Dermis microvascular lymphatic vessel endothelial cell (primary cell): ENCODE results near the gene ADARB2. TPM values are rescaled to one million over a fixed set of nuclear protein-coding genes. Genes with fewer than 3 reads are reported as not detected.
"Not testable (repeated sequence)": the region's sequence is repeated elsewhere in the genome, so short reads cannot be mapped to it uniquely, and the experiment has no call there.

ENCODE experiments used
- DNase-seq, 2 donors: peaks; one replicate each; pipeline versions ENCODE4 v3.0.0 to v3.0.0-alpha.2; 2010; ENCODE audit warnings: low read depth in 2 of 2
- total RNA-seq: library from RNA; depleted of rRNA; stranded (reverse); fragments of >200 nt; gene quantifications from 2 replicates; pipeline ENCODE4 v1.2.1, GENCODE V29; 2014

Gene ADARB2
- total RNA-seq, 1 donor from 2014 or later, result not detected

DNA sequence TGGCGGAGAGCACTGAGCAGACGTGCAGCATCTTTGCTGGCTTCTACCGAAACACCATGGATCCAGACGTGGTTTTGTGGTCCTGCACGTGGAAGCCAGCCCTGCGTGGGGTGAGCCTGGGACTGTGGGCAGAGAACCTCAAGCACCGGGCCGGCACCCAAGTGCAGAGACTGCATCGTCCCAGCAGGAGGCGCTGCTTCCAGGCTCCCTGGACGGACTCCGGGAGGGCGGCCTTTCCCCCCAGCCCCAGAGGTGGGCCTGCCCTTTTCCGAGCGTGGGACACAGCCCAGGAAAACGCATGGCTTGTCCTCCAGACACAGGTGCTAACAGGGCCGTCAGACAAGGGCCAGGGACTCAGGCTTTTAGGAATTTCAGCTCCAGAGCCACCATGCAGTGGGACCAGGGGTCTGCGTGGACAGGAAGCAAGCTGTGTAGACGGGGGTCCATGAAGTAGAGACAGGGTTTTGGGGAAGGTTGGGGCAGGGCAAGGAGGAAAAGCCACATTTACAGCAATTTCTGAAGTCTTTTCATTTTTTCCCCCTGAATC lies 377.2 kb downstream of the ADARB2 start:
- DNase-seq, result no peak

DNA sequence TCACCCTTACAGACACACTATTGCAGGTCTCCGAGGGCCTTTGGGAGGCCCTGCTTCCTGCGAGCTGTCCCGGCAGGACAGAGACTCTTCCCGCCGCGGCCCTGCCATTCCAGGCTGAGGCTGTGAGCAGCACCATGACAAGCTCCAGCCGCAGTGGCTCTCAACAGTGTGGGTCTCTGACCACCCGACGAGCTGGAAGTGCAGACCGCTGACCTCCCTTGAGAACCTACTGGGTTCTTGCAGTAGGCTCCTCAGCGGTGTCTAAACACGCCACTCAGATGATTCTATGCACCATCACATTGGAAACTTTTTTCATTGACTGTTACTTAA lies 377.7 kb downstream of the ADARB2 start:
- DNase-seq, result no peak

DNA sequence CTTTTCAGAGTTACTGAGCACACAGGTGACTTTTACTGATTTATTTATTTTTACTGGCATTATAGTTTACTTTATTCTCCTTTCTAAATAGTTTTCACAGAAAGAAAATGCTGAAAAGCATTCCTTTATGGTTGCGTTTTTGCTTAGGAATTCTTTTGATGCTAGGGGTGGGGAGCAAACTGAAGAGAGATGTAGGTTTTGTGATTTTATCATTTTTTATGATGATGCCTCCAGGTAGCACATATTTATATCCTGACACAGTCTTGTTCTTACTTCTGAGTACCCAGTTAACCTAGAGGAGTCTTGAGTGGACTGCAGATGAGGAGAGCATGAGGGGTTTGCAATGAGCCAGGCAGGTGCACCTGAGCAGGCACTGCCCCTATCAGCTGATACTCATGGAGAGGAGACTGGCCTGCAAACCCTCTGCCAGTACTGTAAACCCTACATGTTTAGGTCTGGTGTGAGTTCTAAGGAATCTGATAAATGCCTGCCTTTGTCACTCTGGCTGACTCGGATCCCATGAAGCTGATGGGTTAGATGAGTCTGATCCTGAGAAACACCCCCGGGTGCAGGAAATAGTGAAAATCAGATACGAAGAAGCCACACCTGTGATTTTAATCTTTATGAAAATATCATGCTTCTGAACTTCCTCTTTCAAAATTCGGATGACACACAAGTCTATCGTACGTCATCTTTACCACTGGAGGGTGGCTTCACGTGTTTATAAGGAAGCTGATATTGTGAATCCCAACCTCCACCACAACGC lies 378.3 kb downstream of the ADARB2 start:
- no peak for DNase-seq

DNA sequence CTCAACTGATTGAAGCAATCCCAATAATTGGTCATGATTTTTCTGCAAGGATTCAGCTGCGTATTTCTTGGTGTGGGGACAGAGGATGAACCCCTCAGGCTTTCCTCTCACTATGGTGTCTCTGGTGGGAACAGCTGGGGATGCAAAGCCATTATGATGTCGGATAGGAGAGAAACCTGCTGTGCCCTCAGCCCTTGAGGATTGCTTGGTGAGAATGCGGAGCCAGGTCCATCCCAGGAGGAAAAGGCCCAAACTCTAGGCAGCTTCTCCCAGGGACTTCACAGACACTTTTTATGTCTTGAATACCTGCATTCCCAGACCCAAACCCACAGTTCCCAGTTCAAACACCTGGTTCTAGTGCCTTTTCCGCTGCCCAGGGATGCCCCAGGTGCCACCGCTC lies 379.2 kb downstream of the ADARB2 start:
- DNase-seq, result no peak

DNA sequence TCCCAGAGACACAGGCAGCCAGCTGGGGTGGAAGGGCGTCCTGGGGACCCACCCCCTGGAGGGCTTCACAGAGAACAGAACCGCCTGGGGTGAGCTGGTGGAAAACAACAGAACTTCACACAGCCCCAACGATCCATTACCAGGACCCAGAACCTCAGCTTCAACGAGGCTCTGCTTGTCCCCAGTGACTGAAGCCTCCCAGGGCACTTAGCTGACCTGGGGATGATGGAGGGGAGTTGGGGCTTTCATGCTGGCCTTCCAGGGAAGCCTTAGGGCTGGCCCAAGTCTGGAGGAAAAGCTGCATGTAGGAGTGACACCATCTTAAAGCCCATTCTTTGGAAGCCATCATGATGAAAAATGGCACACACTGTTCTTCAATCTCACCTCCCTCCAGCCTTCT lies 381.0 kb downstream of the ADARB2 start:
- DNase-seq, result no peak

DNA sequence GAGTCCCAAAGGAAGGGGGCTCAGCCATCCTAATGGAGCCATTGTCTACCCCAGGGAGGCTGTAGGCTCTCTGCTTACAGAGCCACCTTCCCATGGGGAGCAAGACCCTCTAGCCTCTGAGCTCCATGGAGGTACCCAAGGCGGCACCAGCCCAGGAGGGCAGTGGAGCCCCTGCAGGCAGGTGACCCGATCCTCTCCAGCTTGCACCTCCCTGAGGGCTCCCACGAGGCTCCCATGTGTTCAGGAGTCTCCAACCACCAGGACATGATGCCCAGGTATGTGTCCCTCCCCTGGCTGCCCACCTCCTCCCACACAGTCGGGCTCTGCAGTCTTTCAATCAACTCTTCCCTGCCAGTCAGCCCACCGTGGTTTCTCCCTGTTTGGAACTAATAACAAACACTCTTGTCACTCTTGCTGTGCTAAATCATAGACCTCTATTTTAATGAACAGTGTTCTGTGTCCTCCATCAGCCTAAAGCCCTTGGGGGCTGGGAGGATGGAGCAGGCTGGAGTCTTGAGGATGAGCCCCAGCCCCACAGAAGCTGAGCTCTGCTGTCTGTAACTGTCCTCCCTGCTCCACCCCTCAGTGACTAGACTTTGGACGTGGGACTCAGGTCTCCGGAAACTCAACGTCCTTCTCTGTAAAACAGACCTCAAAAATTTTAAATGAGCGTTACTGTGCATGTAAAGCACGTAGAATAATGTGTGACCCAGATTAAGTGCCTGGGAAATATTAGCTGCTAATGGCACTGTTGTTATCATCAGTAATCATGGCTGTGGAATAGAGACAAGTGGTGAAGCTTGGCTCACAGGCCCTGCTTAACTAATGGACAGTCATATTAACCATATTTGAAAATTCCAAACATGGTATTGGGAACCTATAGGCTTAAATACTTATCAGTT lies 382.3 kb downstream of the ADARB2 start:
- no peak for DNase-seq

DNA sequence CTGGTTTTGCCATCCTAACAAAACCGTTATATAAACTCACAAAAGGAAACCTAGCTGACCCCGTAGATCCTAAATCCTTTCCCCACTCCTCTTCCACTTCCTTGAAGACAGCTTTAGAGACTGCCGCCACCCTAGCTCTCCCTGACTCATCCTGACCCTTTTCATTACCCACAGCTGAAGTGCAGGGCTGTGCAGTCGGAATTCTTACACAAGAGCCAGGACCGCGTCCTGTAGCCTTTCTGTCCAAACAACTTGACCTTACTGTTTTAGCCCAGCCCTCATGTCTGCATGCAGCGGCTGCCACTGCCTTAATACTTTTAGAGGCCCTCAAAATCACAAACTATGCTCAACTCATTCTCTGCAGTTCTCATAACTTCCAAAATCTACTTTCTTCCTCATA lies 385.0 kb downstream of the ADARB2 start:
- DNase-seq, result not testable (repeated sequence)

DNA sequence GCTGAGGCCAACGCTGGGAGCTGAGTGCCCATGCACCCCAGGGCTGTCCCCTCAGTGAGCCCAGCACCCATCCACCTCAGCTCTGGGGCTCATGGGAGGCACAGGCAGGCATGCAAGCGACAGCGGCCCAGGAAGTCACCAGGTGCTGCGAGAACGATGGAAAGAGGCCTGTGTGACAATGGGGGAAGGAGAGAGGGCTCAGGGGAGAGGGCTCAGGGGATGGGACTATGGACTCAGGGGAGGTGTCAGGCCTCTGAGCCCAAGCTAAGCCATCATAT lies 388.6 kb downstream of the ADARB2 start:
- no peak for DNase-seq

DNA sequence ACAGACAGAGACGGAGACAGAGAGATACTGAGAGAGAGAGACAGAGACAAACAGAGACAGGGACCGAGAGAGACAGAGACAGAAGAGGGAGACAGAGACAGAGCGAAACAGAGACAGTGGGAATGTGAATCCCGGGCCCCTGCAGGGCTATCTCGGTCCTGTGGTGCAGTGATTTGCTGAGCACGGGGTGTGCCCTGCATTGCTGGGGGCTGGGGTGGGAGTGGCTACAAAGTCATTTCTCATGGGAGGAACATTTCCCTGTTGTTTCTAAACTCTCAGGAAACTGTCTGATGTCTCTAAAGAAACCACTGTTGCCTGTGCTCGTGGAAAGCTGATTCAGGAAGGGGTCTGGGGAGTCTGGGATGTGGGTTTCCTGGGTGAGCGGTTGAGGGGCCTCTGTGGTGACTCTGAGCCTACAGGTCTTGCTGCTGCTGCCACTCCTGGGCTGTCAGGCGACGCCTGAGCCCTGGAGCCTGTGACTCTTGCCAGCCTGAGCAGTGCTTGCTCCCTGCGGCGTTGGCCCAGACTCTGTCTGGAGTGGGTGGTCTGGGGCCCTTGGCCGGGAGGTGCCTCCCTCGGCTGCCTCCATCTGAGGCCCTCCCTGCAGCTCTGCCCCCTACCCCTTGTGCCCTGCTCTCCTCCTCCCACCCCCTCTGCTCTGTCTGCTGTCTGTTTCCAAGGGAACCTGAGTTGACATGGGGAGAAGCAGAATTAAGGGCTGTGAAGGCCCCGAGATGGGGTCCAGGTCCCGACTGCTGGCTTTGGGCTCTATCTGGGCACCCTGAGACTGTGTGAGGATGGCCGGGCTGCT lies 389.2 kb downstream of the ADARB2 start:
- no peak for DNase-seq

DNA sequence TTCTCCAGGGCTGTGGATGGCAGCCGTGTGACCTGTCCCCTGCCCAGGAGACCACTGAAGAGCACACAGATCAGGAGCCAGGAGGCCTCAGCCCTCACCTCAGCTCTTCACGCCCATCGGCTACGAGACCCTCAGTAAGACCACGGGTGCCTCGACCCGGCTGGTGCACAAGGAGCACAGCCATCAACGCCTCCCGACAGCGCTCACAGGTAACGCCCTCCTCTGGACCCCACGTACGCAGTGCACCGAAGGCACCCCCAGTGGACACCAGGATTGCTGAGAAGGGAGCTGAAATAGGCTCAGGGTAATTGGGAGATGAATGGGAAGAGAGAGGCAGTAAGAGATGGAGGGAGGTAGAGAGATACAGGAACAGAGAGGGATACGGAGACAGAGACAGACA lies 389.8 kb downstream of the ADARB2 start:
- DNase-seq, result no peak

DNA sequence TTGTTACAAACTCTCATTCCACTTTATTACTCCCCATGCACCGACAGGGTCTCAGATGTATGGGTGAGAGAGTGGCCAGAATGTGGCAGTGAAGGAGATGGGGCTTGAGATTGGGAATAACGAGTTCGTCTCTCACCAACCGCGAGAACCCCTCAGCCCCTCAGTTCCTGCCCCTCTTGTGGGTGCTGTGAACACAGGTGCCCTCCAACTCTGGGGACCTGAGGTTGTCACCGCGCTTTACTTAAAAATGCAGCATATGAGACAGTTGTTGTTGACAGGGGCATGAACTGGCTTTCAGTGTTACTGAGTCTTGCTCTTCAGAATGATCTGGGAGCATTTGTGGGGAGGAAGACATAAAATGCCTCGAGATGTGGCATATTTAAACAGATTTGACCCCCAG lies 391.1 kb downstream of the ADARB2 start:
- no peak for DNase-seq

DNA sequence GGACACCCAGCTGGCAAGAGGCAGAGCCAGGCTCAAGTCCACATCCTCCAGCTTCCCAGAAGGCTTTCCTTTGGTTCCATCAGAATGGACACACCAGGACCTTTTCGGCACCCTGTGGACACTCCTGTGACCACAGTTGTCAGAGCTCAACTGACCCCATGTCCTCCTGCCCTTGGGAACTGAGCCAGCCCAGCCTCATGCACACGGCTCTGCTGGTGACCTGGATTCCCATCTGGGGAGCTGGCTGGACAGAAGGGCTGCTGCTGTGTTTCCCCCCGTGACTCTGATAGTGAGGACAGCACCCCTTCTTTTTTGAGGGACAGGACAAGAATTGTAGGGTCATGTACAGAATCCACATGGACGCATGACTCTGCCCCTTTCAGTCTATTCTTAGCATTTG lies 392.0 kb downstream of the ADARB2 start:
- DNase-seq, result no peak

DNA sequence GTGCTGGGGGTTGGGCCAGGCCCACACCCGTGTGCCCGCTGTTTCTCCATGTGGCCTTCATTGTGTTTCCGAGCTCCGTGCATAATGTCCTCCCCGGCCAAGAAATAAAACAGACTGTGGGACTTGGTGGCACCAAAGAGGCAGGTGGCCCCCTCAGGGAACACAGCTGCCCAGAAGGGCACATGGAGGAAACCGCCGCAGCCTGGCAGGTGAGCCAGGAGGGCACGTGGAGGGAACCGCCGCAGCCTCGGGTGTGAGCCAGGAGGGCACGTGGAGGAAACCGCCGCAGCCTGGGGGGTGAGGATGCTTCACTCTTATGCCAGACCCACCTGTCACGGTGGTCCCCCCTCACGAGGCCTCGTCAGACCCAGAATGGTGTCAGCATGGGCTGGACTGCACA lies 392.5 kb downstream of the ADARB2 start:
- DNase-seq, result no peak

DNA sequence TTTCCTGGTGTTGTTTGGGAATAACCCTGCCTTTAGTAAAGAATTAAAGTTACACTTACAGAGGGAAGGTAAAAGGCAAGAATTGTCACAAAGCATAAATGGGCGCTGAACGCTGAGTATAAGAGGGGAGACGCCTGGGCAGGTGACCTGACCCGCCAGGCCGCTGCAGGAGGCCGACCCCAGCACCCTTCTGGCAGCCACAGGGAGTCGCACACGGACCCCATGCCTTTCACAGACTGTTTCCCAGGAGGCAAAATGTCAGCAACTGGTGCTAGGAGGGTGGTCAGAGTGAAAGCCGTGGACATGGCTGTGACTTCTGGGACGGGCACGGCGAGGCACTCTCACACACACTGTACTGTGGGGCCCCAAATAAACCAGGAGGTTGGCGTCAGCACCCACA lies 392.9 kb downstream of the ADARB2 start:
- no peak for DNase-seq

DNA sequence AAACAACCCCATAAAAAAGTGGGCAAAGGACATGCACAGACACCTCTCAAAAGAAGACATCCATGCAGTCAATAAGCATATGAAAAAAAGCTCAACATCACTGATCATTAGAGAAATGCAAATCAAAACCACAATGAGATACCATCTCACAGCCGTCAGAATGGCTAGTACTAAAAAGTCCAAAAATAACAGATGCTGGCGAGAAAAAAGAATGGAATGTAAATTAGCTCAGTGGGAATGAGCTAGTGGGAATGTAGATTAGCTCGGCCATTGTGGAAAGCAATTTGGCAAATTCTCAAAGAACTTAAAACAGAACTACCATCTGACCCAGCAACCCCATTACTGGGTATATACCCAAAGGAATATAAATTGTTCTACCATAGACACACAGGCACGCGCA lies 394.1 kb downstream of the ADARB2 start:
- DNase-seq, result no peak

DNA sequence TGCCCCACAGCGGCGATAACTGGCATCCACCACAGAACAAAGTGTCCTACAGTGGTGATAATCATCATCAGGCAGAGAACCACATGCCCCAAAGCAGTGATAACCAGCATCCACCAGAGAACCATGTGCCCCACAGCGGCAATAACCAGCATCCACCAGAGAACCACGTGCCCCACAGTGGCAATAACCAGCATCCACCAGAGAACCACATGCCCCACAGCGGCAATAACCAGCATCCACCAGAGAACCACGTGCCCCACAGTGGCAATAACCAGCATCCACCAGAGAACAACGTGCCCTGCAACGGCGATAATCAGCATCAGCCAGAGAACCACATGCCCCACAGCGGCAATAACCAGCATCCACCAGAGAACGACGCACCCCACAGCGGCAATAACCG lies 396.3 kb downstream of the ADARB2 start:
- DNase-seq, result not testable (repeated sequence)

DNA sequence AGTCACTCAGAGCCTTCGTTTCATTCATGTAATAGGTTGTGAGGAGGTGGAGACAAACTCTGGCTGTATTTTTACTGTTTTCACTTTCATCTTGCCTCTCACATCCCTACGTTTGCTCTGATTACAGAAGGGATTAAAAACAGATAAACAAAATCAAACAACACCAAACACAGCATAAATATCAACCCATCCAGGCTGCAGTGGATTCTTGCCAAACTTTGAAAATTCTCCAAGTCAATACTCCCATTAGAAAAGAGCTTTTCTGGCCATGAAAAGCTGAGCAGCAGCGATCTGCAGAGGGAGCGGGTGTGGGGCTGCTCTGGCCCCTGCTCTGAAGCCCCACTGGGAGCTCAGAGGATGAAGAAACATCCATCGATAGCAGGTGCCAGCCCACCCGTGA lies 397.9 kb downstream of the ADARB2 start:
- no peak for DNase-seq

DNA sequence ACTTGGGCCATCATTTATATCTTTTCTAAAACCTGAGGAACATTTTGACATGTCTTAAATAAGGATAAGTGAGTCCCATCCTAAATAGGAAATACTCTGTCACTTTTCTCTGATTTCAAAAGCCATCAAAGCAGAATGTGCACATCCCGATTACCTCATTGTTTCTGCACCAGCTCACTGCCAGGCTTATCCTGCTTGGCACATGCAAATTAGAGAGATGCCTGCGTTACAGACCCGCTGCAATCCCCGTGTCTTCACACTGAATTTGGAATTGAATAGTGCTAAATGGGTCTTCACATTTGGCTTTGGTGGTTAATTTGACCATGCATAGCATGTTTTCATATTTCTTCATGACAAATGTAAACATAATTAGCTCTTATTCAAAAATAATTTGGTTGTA lies 401.7 kb downstream of the ADARB2 start:
- no peak for DNase-seq

DNA sequence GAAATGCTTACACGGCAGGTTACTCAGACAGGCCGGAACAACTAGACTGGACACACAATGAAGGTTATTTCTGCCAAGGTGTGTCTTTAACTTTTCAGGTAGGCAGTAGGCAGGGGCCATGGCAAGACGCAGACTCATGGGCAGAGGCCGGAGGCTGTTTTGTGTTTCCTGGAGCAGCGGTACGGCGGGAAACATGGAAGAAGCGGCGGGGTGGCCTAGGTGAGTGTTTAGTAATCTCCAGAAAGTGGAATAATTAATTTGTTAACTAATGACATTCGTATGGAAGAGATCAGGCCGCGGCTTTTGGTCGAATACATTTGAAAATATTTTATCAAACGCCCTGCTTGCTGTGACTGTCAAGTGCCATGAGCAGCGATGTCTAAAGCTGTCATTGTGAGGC lies 403.3 kb downstream of the ADARB2 start:
- no peak for DNase-seq

DNA sequence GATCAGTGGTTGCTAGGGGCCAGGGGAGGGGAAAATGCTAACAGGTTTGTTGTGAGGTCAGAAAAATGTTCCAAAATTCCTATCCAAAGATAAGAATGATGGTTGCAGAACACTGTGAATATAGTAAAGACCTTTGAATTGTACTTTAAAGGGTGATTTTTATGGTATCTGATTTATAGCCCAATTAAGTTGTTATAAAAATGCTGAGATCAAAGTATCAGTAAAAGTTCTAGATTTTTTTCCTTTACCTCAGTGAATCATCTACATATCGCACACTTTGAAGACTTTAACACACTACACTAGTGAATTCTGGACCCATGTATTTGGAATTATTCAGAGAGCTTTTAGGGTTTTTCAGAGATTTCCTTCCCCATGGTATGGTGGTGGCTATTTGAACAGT lies 405.8 kb downstream of the ADARB2 start:
- DNase-seq, result no peak

DNA sequence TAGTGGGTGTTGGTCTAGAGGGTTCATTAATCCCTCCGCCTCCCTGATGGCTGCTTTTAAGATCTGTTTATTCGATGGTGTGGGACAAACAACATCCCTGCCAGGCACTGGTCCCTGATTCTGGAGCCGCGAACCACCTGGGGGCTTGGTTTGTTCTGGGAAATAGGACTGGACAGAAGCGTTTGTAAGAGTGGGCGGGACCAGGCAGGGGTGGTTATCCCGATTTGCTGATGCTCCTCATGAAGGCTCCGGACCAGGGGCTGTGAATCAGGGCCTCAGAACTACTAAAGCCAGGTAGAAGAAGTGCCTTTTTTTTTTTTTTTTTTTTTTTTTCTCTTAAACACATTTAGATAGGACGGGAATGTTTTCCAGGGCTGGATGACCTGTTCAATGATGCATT lies 407.7 kb downstream of the ADARB2 start:
- no peak for DNase-seq

DNA sequence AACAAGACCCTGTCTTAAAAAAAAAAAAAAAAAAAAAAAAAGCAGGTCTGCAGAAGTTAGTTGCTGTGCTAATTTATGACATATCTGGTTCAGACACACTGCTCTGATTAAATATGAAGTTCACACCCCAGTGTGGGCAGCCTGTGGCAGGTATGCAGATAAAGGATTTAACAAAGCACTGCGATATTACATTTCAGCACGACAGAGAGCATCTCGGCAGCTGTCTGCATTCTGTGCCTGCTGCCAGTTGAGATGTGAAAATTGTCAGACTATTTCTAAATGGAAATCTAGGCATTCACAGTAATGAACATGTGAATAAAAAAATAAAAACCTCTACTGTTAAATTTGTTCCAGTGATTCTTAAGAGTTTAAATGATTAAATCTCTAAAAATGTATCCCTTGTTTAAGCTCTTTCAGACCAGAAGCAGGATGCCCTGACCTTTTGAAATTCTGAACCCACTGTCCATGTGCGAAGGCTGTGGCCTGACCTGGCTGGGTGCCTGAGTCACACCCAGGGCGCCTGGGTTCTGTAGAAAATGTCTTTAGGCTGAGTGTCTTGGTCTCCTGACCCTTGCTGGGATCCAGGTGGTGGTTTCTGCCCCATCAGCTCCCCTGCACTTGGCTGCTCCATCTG lies 408.2 kb downstream of the ADARB2 start:
- DNase-seq, result no peak
